Measurements from ENCODE around the gene COMMD10.

DNA sequence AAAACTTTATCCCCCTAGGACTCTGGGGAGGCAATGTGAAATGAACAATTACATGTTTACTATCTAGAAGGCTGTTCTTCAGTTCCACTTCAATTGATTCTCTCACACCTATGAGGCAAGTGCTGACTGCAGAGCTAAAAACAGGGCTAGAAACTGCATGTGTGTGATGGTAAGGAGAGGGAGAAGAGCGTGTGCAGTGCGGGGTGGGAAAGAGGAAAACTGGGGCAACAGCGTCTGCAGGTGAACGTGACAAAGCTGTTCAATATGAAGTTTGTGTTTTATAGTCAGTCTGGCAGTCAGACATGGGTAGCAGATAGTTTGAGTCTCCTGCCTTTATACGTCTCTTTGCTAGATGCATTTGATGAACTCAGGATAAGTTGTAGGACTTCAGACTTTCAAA is 6.6 kb upstream of the COMMD10 start:
- TF ChIP-seq, protein P1, sequence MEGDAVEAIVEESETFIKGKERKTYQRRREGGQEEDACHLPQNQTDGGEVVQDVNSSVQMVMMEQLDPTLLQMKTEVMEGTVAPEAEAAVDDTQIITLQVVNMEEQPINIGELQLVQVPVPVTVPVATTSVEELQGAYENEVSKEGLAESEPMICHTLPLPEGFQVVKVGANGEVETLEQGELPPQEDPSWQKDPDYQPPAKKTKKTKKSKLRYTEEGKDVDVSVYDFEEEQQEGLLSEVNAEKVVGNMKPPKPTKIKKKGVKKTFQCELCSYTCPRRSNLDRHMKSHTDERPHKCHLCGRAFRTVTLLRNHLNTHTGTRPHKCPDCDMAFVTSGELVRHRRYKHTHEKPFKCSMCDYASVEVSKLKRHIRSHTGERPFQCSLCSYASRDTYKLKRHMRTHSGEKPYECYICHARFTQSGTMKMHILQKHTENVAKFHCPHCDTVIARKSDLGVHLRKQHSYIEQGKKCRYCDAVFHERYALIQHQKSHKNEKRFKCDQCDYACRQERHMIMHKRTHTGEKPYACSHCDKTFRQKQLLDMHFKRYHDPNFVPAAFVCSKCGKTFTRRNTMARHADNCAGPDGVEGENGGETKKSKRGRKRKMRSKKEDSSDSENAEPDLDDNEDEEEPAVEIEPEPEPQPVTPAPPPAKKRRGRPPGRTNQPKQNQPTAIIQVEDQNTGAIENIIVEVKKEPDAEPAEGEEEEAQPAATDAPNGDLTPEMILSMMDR (IDR thresholded peaks at IDR 0.05): no peak
- TF ChIP-seq POLR2A (IDR thresholded peaks at IDR 0.05): no peak

Measured in adrenal gland (tissue), 5 donors.